ENCODE results near the gene INPP5D.

- TF ChIP-seq CTCF (IDR thresholded peaks at IDR 0.05) (no peak), EP300 (IDR thresholded peaks at IDR 0.05) (no peak), POLR2AphosphoS5 (IDR thresholded peaks at IDR 0.05) (no peak), POLR2A (IDR thresholded peaks at IDR 0.05) (no peak)
Observed at GRCh38 chr2:233135421-233135820, 75.3 kb downstream of the INPP5D start.

Data from stomach (tissue), 4 donors.